IPS-11a (cell line): Measurements from ENCODE around the gene HDAC9.
"Not testable (repeated sequence)": the region's sequence is repeated elsewhere in the genome, so short reads cannot be mapped to it uniquely, and the experiment has no call there.

Experiments used
- H3K4me3 ChIP-seq: one replicate; pipeline ENCODE4 v1.5.1; 2013; ENCODE audit warnings: low read depth, low read length, control low read depth

The HDAC9 gene

GRCh38 chr7:18702071-18702829 is 206.7 kb downstream of the HDAC9 start:
- no peak overlapping the region for H3K4me3 ChIP-seq

DNA sequence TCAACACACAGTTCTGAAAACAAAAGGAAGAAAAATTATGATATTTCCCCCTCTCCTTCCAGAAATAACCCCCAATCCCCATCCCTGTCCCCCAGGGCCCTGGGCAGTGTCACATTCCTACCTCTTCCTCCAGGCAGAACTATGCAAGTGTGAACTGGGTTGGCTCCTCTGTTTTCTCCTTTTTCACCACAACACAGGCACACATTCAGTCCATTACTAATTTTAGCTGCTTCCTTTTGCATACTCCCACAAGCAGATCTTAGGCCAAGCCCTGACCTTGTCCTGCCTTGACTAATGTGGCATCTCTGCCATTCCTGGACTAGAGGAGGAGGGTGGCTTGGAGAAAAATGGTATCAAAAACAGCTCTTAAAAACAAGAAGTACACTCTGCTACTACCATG is 208.1 kb downstream of the HDAC9 start:
- no peak overlapping the region for H3K4me3 ChIP-seq

DNA sequence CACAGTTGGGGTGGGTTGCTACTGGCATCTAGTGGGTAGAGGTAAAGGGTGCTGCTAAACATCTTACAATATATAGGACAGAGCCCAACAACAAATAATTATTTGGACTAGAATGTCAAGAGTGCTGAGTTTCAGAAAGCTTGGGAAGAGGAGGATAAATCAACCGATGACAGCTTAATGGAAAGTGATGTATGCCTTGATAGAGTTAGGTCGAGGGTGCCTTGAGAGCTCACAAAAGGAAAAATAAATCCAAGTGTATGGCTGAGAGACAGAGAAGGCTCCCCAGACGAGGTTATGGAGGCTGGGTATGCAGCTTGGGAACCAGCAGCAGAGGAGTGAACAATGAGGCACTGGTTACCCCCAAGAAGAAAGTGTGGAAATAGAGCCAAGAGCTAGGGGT is 211.1 kb downstream of the HDAC9 start:
- no peak overlapping the region for H3K4me3 ChIP-seq

DNA sequence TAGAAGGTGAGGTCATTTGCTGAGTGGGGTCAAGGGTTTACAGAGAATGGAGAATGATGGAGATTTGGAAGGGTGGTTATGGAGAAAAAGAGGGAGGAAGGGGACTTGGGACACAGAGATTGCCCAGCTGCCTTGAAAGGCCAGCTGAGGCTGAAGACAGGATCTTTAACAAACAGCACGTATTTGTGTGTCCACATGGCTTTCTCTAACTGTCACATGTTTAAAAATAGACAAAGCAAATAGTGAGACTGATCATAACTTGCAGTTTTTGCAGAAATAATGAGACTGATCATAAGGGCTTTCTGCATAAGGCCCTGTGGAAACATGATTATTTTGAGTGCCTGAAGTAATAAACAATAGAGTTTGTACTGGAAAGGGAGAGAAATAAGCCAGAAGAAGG is 212.7 kb downstream of the HDAC9 start:
- H3K4me3 ChIP-seq = no peak overlapping the region

- no peak overlapping the region for H3K4me3 ChIP-seq
Measured at GRCh38 chr7:18715988-18716387, 220.4 kb downstream of the HDAC9 start.

- H3K4me3 ChIP-seq = no peak overlapping the region
Measured at GRCh38 chr7:18721429-18721828, 225.9 kb downstream of the HDAC9 start.

DNA sequence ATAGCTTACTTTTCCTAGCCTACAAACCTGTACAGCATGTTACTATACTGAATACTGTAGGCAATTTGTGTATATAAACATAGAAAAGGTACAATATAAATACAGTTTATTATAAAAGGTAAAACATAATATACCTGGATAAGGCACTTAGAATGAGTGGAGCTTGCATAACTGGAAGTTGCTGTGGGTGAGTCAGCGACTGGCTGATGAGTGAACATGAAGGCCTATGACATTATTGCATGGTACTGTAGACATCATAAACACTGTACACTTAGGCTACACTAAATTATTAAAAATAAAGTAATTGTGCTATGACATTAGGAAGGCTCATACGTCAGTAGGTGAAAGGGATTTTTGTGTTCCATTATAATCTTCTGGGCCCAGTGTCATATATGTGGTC is 228.8 kb downstream of the HDAC9 start:
- H3K4me3 ChIP-seq = no peak overlapping the region

GRCh38 chr7:18727115-18727870 is 231.7 kb downstream of the HDAC9 start:
- H3K4me3 ChIP-seq = no peak overlapping the region

DNA sequence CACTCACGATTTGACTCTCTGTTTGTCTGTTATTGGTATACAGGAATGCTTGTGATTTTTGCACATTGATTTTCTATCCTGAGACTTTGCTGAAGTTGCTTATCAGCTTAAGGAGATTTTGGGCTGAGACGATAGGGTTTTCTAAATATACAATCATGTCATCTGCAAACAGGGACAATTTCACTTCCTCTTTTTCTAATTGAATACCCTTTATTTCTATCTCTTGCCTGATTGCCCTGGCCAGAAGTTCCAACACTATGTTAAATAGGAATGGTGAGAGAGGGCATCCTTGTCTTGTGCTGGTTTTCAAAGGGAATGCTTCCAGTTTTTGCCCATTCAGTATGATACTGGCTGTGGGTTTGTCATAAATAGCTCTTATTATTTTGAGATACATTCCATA is 240.5 kb downstream of the HDAC9 start:
- H3K4me3 ChIP-seq = not testable (repeated sequence)

- no peak overlapping the region for H3K4me3 ChIP-seq
Measured at GRCh38 chr7:18740579-18740988, 245.0 kb downstream of the HDAC9 start.

DNA sequence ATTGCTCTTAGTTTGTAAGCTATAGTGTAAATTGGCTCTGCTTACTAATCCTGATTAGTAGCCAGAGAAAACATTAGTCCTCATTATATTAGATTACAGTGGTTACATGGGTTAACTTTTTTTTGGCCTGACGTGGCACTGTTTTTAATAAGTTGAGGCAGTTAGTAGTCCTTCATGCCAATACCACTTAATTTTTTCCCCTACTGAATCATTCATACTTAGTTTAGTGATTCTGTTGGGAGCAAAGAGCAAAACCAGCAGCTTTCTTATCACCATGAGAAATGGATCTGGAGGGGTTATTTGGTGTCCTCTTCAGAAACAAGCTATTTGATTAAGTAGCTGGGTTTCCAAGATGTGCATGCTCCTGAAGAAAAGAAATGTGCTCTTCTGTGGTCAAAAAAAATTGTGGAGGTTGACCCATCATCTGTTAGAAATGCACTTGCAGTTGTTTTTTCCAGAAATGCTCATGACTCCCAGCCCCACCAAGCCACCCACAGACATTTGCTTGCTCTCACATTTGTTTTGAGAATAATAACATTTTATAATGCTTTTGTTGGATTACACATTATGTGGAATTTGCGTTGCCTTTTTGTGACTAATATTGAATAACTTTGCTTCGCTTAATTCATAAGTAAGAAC is 258.5 kb downstream of the HDAC9 start:
- H3K4me3 ChIP-seq = no peak overlapping the region

DNA sequence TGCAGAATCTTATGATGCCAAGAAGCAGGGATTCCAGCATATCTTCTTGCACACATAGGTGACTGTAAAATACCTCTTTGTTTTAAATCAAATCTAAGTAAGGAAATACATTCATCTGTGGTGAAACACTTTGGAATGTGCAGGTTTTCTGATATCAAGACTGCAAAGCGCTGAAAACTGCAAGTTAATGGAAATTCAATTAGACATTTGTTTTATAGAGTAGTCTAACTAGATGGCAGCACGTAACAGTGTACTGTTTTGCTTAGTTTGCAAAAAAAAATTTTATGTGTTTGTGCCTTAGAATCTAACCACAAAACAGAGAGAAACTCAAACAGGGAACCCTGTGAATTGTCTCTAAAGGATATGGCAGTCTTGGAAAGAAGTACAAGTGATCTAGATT is 259.2 kb downstream of the HDAC9 start:
- H3K4me3 ChIP-seq = no peak overlapping the region

GRCh38 chr7:18755793-18756192 is 260.2 kb downstream of the HDAC9 start:
- no peak overlapping the region for H3K4me3 ChIP-seq

- H3K4me3 ChIP-seq = no peak overlapping the region
Measured at GRCh38 chr7:18756378-18757050, 261.0 kb downstream of the HDAC9 start.

GRCh38 chr7:18760046-18760445 is 264.5 kb downstream of the HDAC9 start:
- no peak overlapping the region for H3K4me3 ChIP-seq

DNA sequence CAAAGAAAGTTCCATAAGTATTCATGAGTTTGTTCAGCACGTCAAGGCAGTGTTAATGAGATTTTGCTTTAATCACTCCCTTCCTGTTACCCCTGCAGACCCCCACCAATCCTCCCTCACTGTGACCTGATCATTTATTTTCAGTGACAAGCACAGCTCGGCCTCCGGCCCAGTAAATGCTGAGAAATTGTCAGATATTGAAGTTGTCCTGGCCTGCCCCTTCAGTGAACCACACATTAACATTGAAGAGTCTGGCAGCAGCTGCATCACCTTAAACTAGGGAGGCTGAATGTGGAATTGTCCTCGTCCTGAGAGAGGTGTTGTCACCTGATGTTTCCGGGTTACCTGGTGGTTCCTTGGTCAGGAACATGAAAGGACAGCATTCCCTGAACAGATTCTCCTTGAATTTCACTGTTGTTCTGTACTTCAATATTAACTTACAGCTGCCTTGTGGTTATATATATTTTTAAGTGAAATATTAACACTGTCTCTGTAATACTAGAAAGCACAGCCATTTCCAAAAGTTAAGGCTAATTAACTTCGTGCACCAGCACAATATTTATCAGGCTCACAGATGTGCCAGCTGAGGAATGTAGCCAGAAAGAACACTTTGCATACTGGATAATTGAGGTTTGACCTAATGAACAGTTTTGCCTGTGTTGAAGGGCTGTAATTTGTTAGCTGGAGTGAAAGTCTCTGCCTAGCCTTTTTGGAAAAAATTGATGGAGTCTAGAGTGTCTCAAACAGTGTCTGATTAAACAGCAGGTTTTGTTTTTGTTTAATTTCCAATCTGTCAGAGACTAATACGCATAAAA is 265.3 kb downstream of the HDAC9 start:
- no peak overlapping the region for H3K4me3 ChIP-seq

- H3K4me3 ChIP-seq = no peak overlapping the region
Measured at GRCh38 chr7:18762189-18762588, 266.6 kb downstream of the HDAC9 start.

- no peak overlapping the region for H3K4me3 ChIP-seq
Measured at GRCh38 chr7:18768256-18768655, 272.7 kb downstream of the HDAC9 start.

GRCh38 chr7:18770154-18770811 is 274.7 kb downstream of the HDAC9 start:
- H3K4me3 ChIP-seq = no peak overlapping the region

DNA sequence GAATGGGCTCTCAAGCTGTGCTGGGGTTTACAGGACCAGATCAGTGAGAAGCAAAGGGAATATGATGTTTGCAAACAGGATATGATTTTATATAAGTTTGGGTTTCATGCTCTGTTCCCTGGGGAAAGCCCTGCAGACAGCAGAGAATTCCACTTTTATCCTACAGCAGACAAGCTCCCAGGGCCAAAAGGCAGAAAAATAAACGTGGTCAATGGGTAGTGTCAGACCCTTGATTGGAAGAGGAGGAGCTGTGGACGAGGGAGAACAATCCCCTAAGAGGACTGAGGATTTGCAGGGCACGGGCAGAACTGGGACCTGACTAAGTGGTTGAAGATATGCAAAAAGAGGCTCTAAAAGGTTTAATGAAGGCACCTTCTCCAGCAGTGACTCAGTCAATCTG is 275.3 kb downstream of the HDAC9 start:
- H3K4me3 ChIP-seq = no peak overlapping the region
